GM23248 (cell line): Measurements from ENCODE around the gene RABGAP1L. TPM values are rescaled to one million over a fixed set of nuclear protein-coding genes. Genes with fewer than 3 reads are reported as not detected.

Source experiments
- DNase-seq: peaks from one replicate; pipeline ENCODE4 v3.0.0-alpha.2; 2015
- H2AFZ ChIP-seq: fragments of 200-600 bp; sonication (generic); 2 replicates; pipeline ENCODE4 v1.6.1; 2016; ENCODE audit warnings: antibody characterized with exemption
- H3F3A ChIP-seq: fragments of 200-600 bp; sonication (generic); 2 replicates; pipeline ENCODE4 v1.6.1; 2016; ENCODE audit warnings: mild to moderate bottlenecking, antibody characterized with exemption, mixed run types; ENCODE audit not compliant: insufficient read depth
- H3K27ac ChIP-seq: fragments of 200-600 bp; sonication (generic); 2 replicates; pipeline ENCODE4 v1.5.1; 2016; ENCODE audit warnings: mild to moderate bottlenecking
- H3K27me3 ChIP-seq: fragments of 200-600 bp; sonication (generic); replicated peaks from 2 replicates; pipeline ENCODE4 v1.6.1; 2016; ENCODE audit warnings: mild to moderate bottlenecking; ENCODE audit not compliant: insufficient read depth
- H3K36me3 ChIP-seq: fragments of 200-600 bp; sonication (generic); 2 replicates; pipeline ENCODE4 v1.6.1; 2016; ENCODE audit warnings: low read depth, mild to moderate bottlenecking
- H3K4me1 ChIP-seq: fragments of 200-600 bp; sonication (generic); 2 replicates; pipeline ENCODE4 v1.6.1; 2016; ENCODE audit warnings: mild to moderate bottlenecking; ENCODE audit not compliant: insufficient read depth
- H3K4me2 ChIP-seq: fragments of 200-600 bp; sonication (generic); one replicate; pipeline ENCODE4 v1.6.1; 2016; ENCODE audit warnings: mild to moderate bottlenecking; ENCODE audit not compliant: unreplicated experiment
- H3K4me3 ChIP-seq: fragments of 200-600 bp; sonication (generic); 2 replicates; pipeline ENCODE4 v1.5.1; 2016; ENCODE audit warnings: mild to moderate bottlenecking
- H3K79me2 ChIP-seq: fragments of 200-600 bp; sonication (generic); 2 replicates; pipeline ENCODE4 v1.6.1; 2016; ENCODE audit warnings: mild to moderate bottlenecking; ENCODE audit not compliant: insufficient read depth
- H3K9ac ChIP-seq: fragments of 200-600 bp; sonication (generic); 2 replicates; pipeline ENCODE4 v1.6.1; 2016; ENCODE audit warnings: mild to moderate bottlenecking
- H3K9me2 ChIP-seq: fragments of 200-600 bp; sonication (generic); 2 replicates; pipeline ENCODE4 v1.6.1; 2016; ENCODE audit warnings: mixed run types, mild to moderate bottlenecking, moderate library complexity; ENCODE audit not compliant: insufficient read depth
- H3K9me3 ChIP-seq: fragments of 200-600 bp; sonication (generic); one replicate; pipeline ENCODE4 v1.6.1; 2017; ENCODE audit warnings: low read depth
- H4K20me1 ChIP-seq: fragments of 200-600 bp; sonication (generic); 2 replicates; pipeline ENCODE4 v1.6.0; 2016; ENCODE audit not compliant: insufficient read depth
- EZH2 ChIP-seq: fragments of 200-600 bp; sonication (generic); IDR thresholded peaks from 2 replicates; pipeline ENCODE4 v1.6.1; 2018; ENCODE audit warnings: antibody characterized with exemption, mild to moderate bottlenecking; ENCODE audit not compliant: insufficient read depth, poor library complexity, severe bottlenecking
- EZH2phosphoT487 ChIP-seq: fragments of 200-600 bp; sonication (generic); IDR thresholded peaks from 2 replicates; pipeline ENCODE4 v1.6.1; 2018; ENCODE audit warnings: antibody characterized with exemption, moderate library complexity, mild to moderate bottlenecking, low read depth; ENCODE audit not compliant: insufficient read depth
- WGBS, 2 experiments: methylation state at CpG; one replicate each; pipeline ENCODE4 v1.1.6; 2015 to 2017; ENCODE audit warnings: low lambda C conversion rate in 2 of 2, low coverage in 1 of 2; ENCODE audit errors: missing lambda C conversion rate in 2 of 2; 5-methylcytosine and 5-hydroxymethylcytosine counted together
- in situ Hi-C: fragments of 300-500 bp; cut with MboI; formaldehyde crosslinking; loops from 2 replicates; pipeline ENCODE4 v1.15.0; 2020
- polyA plus RNA-seq: library from polyadenylated mRNA; unstranded; fragments of >200 nt; fragmentation: Nextera tagmentation; extraction: Ambion mirVana; gene quantifications from 2 replicates; pipeline ENCODE4 v1.2.1, GENCODE V29; 2016
- total RNA-seq: library from RNA; depleted of rRNA; stranded (reverse); fragments of >200 nt; shearing (Covaris generic); gene quantifications from 2 replicates; pipeline ENCODE4 v1.2.3, GENCODE V29; 2014

Gene RABGAP1L
- total and polyA plus RNA-seq, 2 experiments from 2014 or later, result 13.7 to 21.6 TPM

GRCh38 chr1:174700314-174700713 lies 541.0 kb downstream of the RABGAP1L start:
- Histone ChIP-seq H3K4me1 (peaks cover 4% of the 10 kb centered on the region; the same call in 1 of the 2 replicates), H2AFZ (no peak overlapping the region), H3K9ac (no peak overlapping the region), H3K27me3 (no peaks in the 10 kb centered on the region), H3K36me3 (no peaks in the 10 kb centered on the region), H3K79me2 (no peaks in the 10 kb centered on the region), H3K27ac (no peak overlapping the region), H3F3A (no peaks in the 10 kb centered on the region), H3K4me3 (no peak overlapping the region), H3K4me2 (no peak overlapping the region), H3K9me2 (no peaks in the 10 kb centered on the region), H3K9me3 (no peaks in the 10 kb centered on the region), H4K20me1 (no peaks in the 10 kb centered on the region)
- 90 to 91% methylated on average over 3 of the region's 3 CpGs for WGBS, 2 experiments
- in situ Hi-C loops, result no loop called here
- TF ChIP-seq EZH2phosphoT487, result no peak
- no peak for TF ChIP-seq EZH2
- no peak for DNase-seq

GRCh38 chr1:174700775-174701174 lies 541.5 kb downstream of the RABGAP1L start:
- Histone ChIP-seq H3K9ac (no peak overlapping the region), H3K36me3 (no peaks in the 10 kb centered on the region), H3F3A (no peaks in the 10 kb centered on the region), H4K20me1 (no peaks in the 10 kb centered on the region), H3K4me3 (no peak overlapping the region), H3K27ac (no peak overlapping the region), H3K4me1 (peaks cover 4% of the 10 kb centered on the region; the same call in 1 of the 2 replicates), H3K27me3 (no peaks in the 10 kb centered on the region), H3K9me2 (no peaks in the 10 kb centered on the region), H2AFZ (no peak overlapping the region), H3K9me3 (no peaks in the 10 kb centered on the region), H3K4me2 (no peak overlapping the region), H3K79me2 (no peaks in the 10 kb centered on the region)
- in situ Hi-C loops, result no loop called here
- peak; percentile 61 for DNase-seq
- TF ChIP-seq EZH2phosphoT487, result no peak
- TF ChIP-seq EZH2, result no peak
- WGBS, 2 experiments, result 70 to 71% methylated on average over 3 of the region's 3 CpGs

GRCh38 chr1:174701565-174701964 lies 542.2 kb downstream of the RABGAP1L start:
- no peak for TF ChIP-seq EZH2phosphoT487
- TF ChIP-seq EZH2, result no peak
- Histone ChIP-seq H3K27ac (no peak overlapping the region), H3K9ac (no peak overlapping the region), H4K20me1 (no peaks in the 10 kb centered on the region), H3K4me1 (peaks cover 4% of the 10 kb centered on the region; the same call in 1 of the 2 replicates), H3K4me3 (no peak overlapping the region), H3K4me2 (no peak overlapping the region), H3K27me3 (no peaks in the 10 kb centered on the region), H3K36me3 (no peaks in the 10 kb centered on the region), H3K9me2 (no peaks in the 10 kb centered on the region), H2AFZ (no peak overlapping the region), H3K79me2 (no peaks in the 10 kb centered on the region), H3K9me3 (no peaks in the 10 kb centered on the region), H3F3A (no peaks in the 10 kb centered on the region)
- WGBS, 2 experiments, result 71 to 95% methylated on average over 1 to 2 of the region's 2 CpGs
- in situ Hi-C loops, result no loop called here
- no peak for DNase-seq

- 79 to 90% methylated on average over 2 of the region's 2 CpGs for WGBS, 2 experiments
- no peaks in the 10 kb centered on the region for H3K9me3 ChIP-seq
- H3K4me3 ChIP-seq, result no peak overlapping the region
- no peak overlapping the region for H3K4me2 ChIP-seq
- no peaks in the 10 kb centered on the region for H3F3A ChIP-seq
- no peaks in the 10 kb centered on the region for H3K9me2 ChIP-seq
- H3K27ac ChIP-seq, result no peak overlapping the region
- no peaks in the 10 kb centered on the region for H3K79me2 ChIP-seq
- H3K4me1 ChIP-seq, result peaks cover 4% of the 10 kb centered on the region; the same call in 1 of the 2 replicates
- H3K36me3 ChIP-seq, result no peaks in the 10 kb centered on the region
- no peak overlapping the region for H2AFZ ChIP-seq
- no peak for DNase-seq
- no peaks in the 10 kb centered on the region for H4K20me1 ChIP-seq
- in situ Hi-C loops, result no loop called here
- no peaks in the 10 kb centered on the region for H3K27me3 ChIP-seq
- H3K9ac ChIP-seq, result no peak overlapping the region
- TF ChIP-seq EZH2 (no peak), EZH2phosphoT487 (no peak)
Observed at GRCh38 chr1:174702011-174702410, 542.7 kb downstream of the RABGAP1L start.

- in situ Hi-C loops, result no loop called here
- H3K9me2 ChIP-seq, result no peaks in the 10 kb centered on the region
- 93 to 98% methylated on average over 3 of the region's 3 CpGs for WGBS, 2 experiments
- no peak overlapping the region for H2AFZ ChIP-seq
- H3K36me3 ChIP-seq, result no peaks in the 10 kb centered on the region
- no peak overlapping the region for H3K4me3 ChIP-seq
- H4K20me1 ChIP-seq, result no peaks in the 10 kb centered on the region
- no peak overlapping the region for H3K9ac ChIP-seq
- DNase-seq, result no peak
- H3K27me3 ChIP-seq, result no peaks in the 10 kb centered on the region
- no peaks in the 10 kb centered on the region for H3F3A ChIP-seq
- no peak overlapping the region for H3K4me2 ChIP-seq
- no peak overlapping the region for H3K27ac ChIP-seq
- H3K4me1 ChIP-seq, result peaks cover 4% of the 10 kb centered on the region; the same call in 1 of the 2 replicates
- H3K79me2 ChIP-seq, result no peaks in the 10 kb centered on the region
- H3K9me3 ChIP-seq, result no peaks in the 10 kb centered on the region
- TF ChIP-seq EZH2phosphoT487 (no peak), EZH2 (no peak)
Observed at GRCh38 chr1:174703309-174703708, 544.0 kb downstream of the RABGAP1L start.
